GM21737 (cell line): ENCODE results near the gene BACE2.

Source experiments
- ATAC-seq: cut with Tn5 transposase; IDR thresholded peaks from one replicate; pipeline ENCODE4 v1.9.1; 2021; ENCODE audit warnings: mild to moderate bottlenecking, moderate library complexity; ENCODE audit not compliant: unreplicated experiment

Gene BACE2

DNA sequence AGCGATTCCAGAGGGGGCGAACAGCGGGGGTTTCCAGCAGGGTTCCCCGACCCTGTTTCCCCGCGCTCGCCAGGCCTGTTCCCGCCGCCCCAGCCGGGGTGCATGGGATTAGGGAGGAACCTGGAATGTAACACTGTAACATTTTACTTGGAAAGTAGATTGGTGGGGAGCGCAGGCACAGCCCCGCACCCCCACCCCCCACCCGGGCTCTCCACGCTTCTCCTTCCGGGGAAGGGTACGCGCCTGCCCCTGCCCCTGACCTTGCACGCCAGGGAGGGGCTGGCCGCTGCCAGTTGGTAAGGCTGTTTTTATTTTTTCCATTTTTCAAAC lies 149.1 kb downstream of the BACE2 start:
- ATAC-seq, result no peak

DNA sequence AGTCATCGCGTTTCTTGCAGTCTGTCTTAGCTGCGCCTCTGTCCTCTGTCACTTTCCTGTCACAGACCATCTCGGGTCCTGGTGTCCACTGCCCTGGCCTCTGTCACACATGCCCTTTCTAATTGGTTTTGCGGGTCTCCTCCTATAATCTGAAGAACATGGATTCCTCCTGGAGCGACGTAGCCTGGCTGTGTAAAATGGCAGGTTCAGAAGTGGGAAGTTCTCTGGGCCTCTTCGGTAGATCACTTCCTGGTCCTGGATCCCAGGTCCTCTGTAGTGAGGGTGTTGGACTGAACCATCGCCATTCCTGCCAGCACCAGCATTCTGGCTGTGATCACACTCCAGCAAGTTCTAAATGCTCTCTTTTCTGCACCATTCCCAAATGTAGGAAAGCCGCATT lies 149.5 kb downstream of the BACE2 start:
- no peak for ATAC-seq

- no peak for ATAC-seq
Observed at GRCh38 chr21:41318218-41318617, 150.3 kb downstream of the BACE2 start.

DNA sequence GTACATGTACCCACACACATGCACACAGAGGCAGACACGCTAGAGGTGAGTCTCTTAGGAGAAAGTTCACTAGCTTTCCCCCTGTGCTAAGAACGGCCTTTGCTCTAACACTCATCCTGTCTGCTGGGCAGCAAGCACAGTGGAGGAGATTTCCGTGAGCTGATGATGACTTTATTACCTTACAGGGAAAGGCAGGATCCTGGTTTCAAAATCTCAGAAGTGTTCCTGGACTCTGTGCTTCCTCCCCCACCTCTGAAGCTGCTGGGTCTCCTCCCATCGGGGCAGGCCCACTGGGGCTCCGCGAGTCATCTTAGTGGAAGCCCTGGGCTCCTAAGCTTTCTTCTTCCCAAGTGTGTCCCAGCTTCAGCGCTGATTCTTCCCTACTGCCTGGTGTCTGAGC lies 151.3 kb downstream of the BACE2 start:
- ATAC-seq, result no peak

- no peak for ATAC-seq
Observed at GRCh38 chr21:41321211-41321907, 153.4 kb downstream of the BACE2 start.

DNA sequence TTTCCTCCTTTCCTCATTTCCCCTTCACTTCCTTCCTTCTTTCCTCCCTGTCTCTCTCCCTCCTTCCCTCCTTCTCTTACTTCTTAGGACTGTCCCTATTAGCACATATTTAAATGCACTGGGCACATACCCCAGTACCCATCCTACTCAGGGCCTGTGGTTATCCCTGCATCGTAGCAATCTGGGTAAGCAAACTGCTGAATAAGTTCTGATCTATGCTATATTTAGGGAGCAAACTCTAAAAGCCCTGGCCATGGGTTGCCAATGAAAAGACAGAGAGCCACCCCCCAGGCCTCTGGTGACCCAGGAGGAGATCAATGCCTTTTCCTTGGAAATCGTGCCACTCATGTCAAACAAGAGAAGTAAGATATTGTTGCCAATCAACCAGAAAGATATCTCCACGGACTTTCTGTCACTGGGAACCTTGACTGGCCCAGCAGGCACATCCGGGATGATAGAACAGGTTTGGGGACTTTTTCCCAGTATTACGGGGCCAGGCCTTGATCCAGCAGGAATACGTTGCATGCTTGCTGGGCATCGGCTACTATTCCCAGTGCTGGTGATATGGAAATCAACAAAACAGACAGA lies 154.0 kb downstream of the BACE2 start:
- no peak for ATAC-seq

DNA sequence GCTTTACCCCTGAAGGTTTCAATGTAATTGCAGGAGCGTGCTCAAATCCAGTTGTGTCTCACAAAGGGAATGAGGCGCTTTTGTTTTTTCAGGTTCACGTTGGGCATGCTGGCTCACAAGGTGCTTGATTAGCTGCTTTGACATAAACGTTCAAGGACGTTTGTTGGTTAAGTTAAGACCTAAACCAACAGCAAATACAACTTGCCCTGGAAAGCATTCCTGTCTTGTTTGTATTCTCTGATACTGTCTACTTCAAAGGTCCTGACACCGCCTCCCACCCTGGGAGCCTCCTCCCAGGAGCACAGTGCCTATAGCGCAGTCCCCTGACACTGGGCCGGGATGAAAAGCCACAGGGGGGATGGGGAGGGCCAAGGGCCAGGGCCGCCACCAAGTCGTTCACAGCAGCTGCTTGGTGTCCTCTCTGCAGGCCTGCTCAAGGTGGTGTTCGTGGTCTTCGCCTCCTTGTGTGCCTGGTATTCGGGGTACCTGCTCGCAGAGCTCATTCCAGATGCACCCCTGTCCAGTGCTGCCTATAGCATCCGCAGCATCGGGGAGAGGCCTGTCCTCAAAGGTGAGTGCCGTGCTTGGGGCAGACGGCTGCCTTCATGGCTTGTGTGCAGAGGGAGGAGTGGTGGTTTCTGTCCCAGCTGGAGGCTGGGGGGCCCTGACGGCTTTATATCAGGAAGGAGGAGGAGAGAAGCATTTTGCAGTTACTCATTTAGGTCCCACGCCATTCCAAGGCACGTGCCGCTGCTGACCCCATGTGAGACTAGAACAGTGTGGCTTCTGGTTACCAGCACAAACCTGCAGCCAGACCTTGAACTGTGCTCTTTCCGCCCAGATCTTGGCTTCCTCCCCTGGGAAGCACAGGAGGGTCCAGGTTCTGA lies 154.8 kb downstream of the BACE2 start:
- no peak for ATAC-seq

- ATAC-seq, result no peak
Observed at GRCh38 chr21:41325138-41325912, 157.4 kb downstream of the BACE2 start.

DNA sequence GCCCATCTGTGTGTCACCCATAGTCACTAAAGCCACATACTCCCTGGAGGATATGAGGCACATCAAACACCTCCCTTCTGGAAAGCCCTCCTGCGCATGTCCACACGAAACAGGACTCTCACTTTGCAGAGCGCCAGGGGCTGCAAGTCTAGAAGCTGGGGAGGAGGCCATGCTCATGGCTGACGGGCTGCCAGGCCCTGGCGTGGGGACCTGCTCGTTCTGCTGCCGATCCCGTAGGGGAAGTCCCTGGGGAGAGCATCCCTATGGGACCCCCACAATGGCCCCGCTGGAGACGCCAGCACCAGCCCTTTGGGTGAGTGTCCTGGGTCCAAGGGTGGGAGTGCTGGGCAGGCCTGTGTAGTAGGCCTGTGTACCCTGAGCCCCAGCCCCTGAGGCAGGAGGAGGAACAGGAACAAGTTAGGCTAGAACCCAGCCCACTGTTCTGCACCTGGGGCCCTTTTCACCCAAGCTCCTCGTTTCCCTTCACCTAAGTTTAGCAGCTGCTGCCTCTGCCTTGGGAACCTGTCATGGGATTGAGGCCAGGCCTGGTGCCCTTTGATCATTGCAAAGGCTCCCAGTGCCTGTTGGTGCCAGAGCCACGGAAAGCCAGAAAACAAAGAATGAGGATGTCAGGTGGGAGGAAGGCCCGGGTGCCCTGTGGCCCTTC lies 158.6 kb downstream of the BACE2 start:
- no peak for ATAC-seq

- ATAC-seq, result no peak
Observed at GRCh38 chr21:41327753-41328152, 159.8 kb downstream of the BACE2 start.

DNA sequence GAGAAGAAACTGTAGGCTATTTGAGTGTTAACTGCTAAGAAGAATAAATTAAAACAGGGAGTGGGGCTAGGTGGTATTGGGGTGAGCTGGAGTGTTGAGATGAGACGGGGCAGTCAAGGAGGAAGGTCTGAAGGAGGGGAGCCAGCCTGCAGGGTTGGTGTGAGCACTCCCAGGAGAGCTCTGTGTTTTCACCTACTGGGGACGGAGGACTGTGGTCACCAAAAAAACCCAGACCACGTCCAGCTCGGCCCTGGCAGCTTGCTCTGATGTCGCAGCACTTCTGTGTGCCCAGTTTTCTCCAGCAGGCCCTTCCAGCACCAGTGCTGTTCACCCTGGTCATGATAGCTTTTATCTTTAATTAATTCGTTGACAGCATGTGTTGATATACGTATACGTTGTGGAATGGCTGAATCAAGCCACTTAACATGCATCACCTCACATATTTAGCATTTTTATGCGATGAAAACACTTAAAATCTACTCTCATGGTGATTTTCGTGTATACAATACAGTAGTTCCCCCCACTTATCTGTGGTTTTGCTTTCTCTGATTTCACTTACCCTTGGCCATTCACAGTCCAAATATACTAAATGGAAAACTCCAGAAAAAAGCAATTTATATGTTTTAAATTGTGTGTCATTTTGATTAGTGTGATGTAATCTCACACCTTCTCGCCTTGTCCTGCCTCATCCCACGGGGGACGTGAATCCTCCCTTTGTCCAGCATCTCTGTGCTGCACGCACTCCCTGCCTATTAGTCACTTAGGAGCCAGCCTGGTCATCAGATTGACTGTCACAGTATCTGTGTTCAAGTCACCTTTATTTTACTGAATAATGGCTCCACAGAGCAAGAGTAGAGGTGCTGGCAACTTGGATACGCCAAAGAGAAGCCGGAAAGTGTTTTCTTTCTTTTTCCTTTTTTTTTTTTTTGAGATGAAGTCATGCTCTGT lies 161.0 kb downstream of the BACE2 start:
- ATAC-seq, result no peak
